GM12878 (cell line): ENCODE results near the gene CDKN2B. TPM values are rescaled to one million over a fixed set of nuclear protein-coding genes. Genes with fewer than 3 reads are reported as not detected.

Experiments used
- ATAC-seq: fragments of 200-7000 bp; cut with Tn5 transposase; 3 replicates; pipeline ENCODE4 v1.9.1; 2020; ENCODE audit warnings: mild to moderate bottlenecking, moderate library complexity
- BruUV-seq: library from RNA; stranded (reverse); fragments of 400-500 nt; replicated peaks from 2 replicates; lab custom pipeline; 2021; lab: Mats Ljungman, UMichigan
- CTCF ChIA-PET: fragments of 300-600 bp; sonication (Branson Sonifier 250); formaldehyde crosslinking; extraction: SDS; loops from one replicate; lab custom pipeline; 2021; ENCODE audit warnings: inconsistent platforms; lab: Yijun Ruan, JAX
- POLR2A ChIA-PET: fragments of 350-600 bp; formaldehyde crosslinking; extraction: SDS; loops from one replicate; lab custom pipeline; 2021; ENCODE audit warnings: inconsistent platforms; lab: Charles Lee
- RAD21 ChIA-PET: fragments of 300-600 bp; sonication (Branson Sonifier 250); formaldehyde crosslinking; loops from one replicate; lab custom pipeline; 2023; ENCODE audit warnings: antibody characterized with exemption; ENCODE audit not compliant: unreplicated experiment; lab: Charles Lee
- SMC1A ChIA-PET: fragments of 300-600 bp; sonication (Branson Sonifier 250); formaldehyde crosslinking; loops from one replicate; lab custom pipeline; 2023; ENCODE audit not compliant: unreplicated experiment, uncharacterized antibody; lab: Charles Lee
- DNase-seq: peaks from one replicate; pipeline ENCODE4 v3.0.0-alpha.2; 2011; ENCODE audit warnings: low read depth, low spot score
- FAIRE-seq: peaks from 3 replicates; lab custom pipeline; 2011; peaks lifted over from hg19 to GRCh38; lab: Jason Lieb, UNC
- H2AFZ ChIP-seq: 2 replicates; pipeline ENCODE4 v1.6.0; 2011; ENCODE audit warnings: low read depth, low read length, control low read depth; ENCODE audit not compliant: control insufficient read depth
- H3K27ac ChIP-seq: 2 replicates; pipeline ENCODE4 v1.5.1; 2011; ENCODE audit warnings: control low read depth; ENCODE audit not compliant: control insufficient read depth, insufficient read depth
- H3K27me3 ChIP-seq, 2 experiments: replicated peaks in 1 of 2; 2 replicates each; pipeline versions ENCODE4 v1.6.0 to v1.6.1; 2011; ENCODE audit warnings: low read length in 1 of 2; ENCODE audit not compliant: control insufficient read depth in 2 of 2, insufficient read depth in 2 of 2
- H3K36me3 ChIP-seq, 2 experiments: 2 replicates each; pipeline ENCODE4 v1.5.1; 2011; ENCODE audit warnings: low read length in 1 of 2; ENCODE audit not compliant: control insufficient read depth in 2 of 2, insufficient read depth in 2 of 2
- H3K4me1 ChIP-seq: 2 replicates; pipeline ENCODE4 v1.6.1; 2011; ENCODE audit warnings: mild to moderate bottlenecking, low read length, moderate library complexity, mixed read lengths; ENCODE audit not compliant: control insufficient read depth, insufficient read depth
- H3K4me2 ChIP-seq: 2 replicates; pipeline ENCODE4 v1.6.0; 2011; ENCODE audit warnings: control low read depth; ENCODE audit not compliant: control insufficient read depth, insufficient read depth
- H3K4me3 ChIP-seq: fragments of 200-600 bp; sonication (generic); 2 replicates; pipeline ENCODE4 v1.5.1; 2016
- H3K79me2 ChIP-seq: 2 replicates; pipeline ENCODE4 v1.6.0; 2011; ENCODE audit warnings: low read length; ENCODE audit not compliant: control insufficient read depth, insufficient read depth
- H3K9ac ChIP-seq: 2 replicates; pipeline ENCODE4 v1.8.0; 2011; ENCODE audit warnings: low read length, control low read depth, mixed read lengths; ENCODE audit not compliant: control insufficient read depth, insufficient read depth
- H3K9me3 ChIP-seq: replicated peaks from 3 replicates; pipeline ENCODE4 v1.5.1; 2011; ENCODE audit warnings: mild to moderate bottlenecking, low read length; ENCODE audit not compliant: control insufficient read depth, insufficient read depth
- H4K20me1 ChIP-seq: 2 replicates; pipeline ENCODE4 v1.6.0; 2011; ENCODE audit not compliant: control insufficient read depth, insufficient read depth
- EED ChIP-seq: sonication (generic); IDR thresholded peaks from 2 replicates; pipeline ENCODE4 v1.6.1; 2016; ENCODE audit warnings: antibody characterized with exemption, low read depth
- JUND ChIP-seq: IDR thresholded peaks from 2 replicates; pipeline ENCODE4 v1.6.1; 2012; ENCODE audit warnings: low read depth, mild to moderate bottlenecking, low read length, improper control_type of control experiment, moderate library complexity
- PBX3 ChIP-seq: IDR thresholded peaks from 2 replicates; pipeline ENCODE4 v1.6.1; 2011; ENCODE audit warnings: mild to moderate bottlenecking, low read depth, low read length, moderate library complexity; ENCODE audit not compliant: insufficient replicate concordance
- PML ChIP-seq: IDR thresholded peaks from 2 replicates; pipeline ENCODE4 v1.6.1; 2012; ENCODE audit warnings: low read length, inconsistent platforms
- RFX5 ChIP-seq: IDR thresholded peaks from 2 replicates; pipeline ENCODE4 v1.6.1; 2011; ENCODE audit warnings: low read depth, low read length, improper control_type of control experiment
- SRF ChIP-seq, 2 experiments: IDR thresholded peaks; 2 replicates each; pipeline ENCODE4 v1.6.1; 2011; ENCODE audit warnings: low read depth in 2 of 2, low read length in 2 of 2, mild to moderate bottlenecking in 1 of 2, moderate library complexity in 1 of 2
- WGBS: methylation state at CpG from one replicate; pipeline ENCODE4 v1.1.6; 2016; ENCODE audit warnings: low lambda C conversion rate; ENCODE audit not compliant: insufficient replicate concordance, insufficient coverage; ENCODE audit errors: missing lambda C conversion rate; 5-methylcytosine and 5-hydroxymethylcytosine counted together
- in situ Hi-C: fragments of 300-500 bp; cut with MboI; formaldehyde crosslinking; loops from 9 replicates; pipeline ENCODE4 v1.14.3; 2018; ENCODE audit warnings: mixed read lengths
- intact Hi-C: fragments of 100-400 bp; cut with micrococcal nuclease; formaldehyde crosslinking; loops from one replicate; pipeline ENCODE4 v1.14.2; 2022; ENCODE audit not compliant: unreplicated experiment
- polyA plus RNA-seq, 11 experiments: library from polyadenylated mRNA; depleted of rRNA in 4 of 11; unstranded in 6 of 11; stranded (reverse) in 5 of 11; fragments of >200 nt; fragmentation: Nextera tagmentation in 4 of 11; fragmentation: Illumina TruSeq in 1 of 11; extraction: Ambion mirVana in 4 of 11; extraction: Trizol in 1 of 11; gene quantifications; 1 replicate in 1 of 11; 2 replicates in 10 of 11; pipeline versions ENCODE4 v1.2.1 to v1.2.3, GENCODE V29; 2011 to 2016; ENCODE audit warnings: inconsistent platforms in 2 of 11, missing spikeins in 2 of 11, low read depth in 1 of 11
- total RNA-seq, 4 experiments: library from RNA; depleted of rRNA in 3 of 4; stranded (reverse); fragments of >200 nt in 3 of 4; fragmentation: Illumina TruSeq in 1 of 4; extraction: Trizol in 1 of 4; gene quantifications; 2 replicates each; pipeline versions ENCODE4 v1.2.1 to v1.2.3, GENCODE V29; 2013 to 2021
- TF ChIP-seq, protein P1 (sequence below): fragments of 450-650 bp; IDR thresholded peaks from 2 replicates; pipeline ENCODE4 v1.6.1; 2016; ENCODE audit warnings: mild to moderate bottlenecking
- TF ChIP-seq, protein P2 (sequence below): IDR thresholded peaks from 2 replicates; pipeline ENCODE4 v1.6.1; 2012; ENCODE audit warnings: improper control_type of control experiment, low read depth, low read length; ENCODE audit not compliant: insufficient replicate concordance
- TF ChIP-seq, protein P3 (sequence below): fragments of 150-350 bp; IDR thresholded peaks from 2 replicates; pipeline ENCODE4 v1.6.1; 2016; ENCODE audit warnings: low read depth, low read length

Gene CDKN2B
- total and polyA plus RNA-seq, 10 of the 15 experiments (the other 5 are each of a cell fraction or from before 2014, with no cell fraction given): 0.03 to 0.47 (median 0.08) TPM; not detected in 1

DNA sequence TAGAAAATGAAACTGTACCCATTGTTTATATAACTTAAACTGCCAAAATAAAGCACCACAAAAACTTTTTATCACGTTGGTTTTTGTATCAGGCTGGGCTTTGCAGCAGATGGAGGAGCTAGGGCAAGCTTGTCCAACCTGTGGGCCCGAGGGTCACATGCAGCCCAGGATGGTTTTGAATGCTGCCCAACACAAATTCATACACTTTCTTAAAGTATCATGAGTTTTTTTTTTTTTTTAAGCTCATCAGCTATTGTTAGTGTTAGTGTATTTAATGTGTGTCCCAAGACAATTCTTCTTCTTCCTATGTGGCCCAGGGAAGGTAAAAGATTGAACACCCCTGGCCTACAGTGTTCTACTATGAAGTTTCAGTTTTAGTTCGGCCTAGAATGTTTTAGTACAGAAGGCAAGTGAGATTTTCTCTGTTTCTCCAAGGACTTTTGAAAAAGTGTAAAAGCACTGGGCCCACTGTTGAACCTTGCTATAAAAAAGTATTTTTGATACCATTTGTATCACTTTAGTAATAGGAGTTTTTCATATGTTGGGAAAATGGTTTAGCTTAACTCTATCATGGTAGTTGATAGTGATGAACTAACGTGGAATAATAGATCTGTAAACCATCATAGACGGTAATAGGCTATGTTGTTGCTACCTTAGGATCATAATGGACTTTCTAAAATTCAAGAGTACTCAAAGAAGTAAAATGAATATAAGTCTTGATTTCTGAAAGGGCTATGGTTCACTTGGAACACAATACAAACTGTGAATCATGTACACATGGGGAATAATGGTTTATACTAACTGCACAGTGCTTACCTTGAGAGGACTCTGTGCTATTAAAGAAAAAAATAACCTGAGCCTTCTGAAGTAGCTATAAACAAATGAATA, 17.8 kb downstream of the CDKN2B start:
- no peak for DNase-seq
- ATAC-seq: no peak
- Histone ChIP-seq H2AFZ (no peak overlapping the region), H3K4me1 (peaks cover 4% of the 10 kb centered on the region; the same call in 1 of the 2 replicates), H3K4me3 (peak overlapping the region; percentile 3; the same call in 1 of the 2 replicates), H3K27ac (no peak overlapping the region), H3K36me3 (no peaks in the 10 kb centered on the region), H3K79me2 (peaks cover 34% of the 10 kb centered on the region), H3K4me2 (peak overlapping the region; percentile 62), H3K9me3 (peaks cover 6% of the 10 kb centered on the region; the same call in 2 of the 3 replicates), H3K9ac (no peak overlapping the region), H3K27me3 (no peaks in the 10 kb centered on the region), H4K20me1 (no peaks in the 10 kb centered on the region)
- CTCF ChIA-PET: interaction anchor here (0.6 to 7.9 kb wide), 4 partner anchors 17 to 283 kb away, joined by 3 to 54 read pairs (median 4); partner anchors contain the start of gene CDKN2B
- SMC1A ChIA-PET: interaction anchor here (1.5 to 2.7 kb wide), 2 partner anchors 17 to 19 kb away, joined by 6 to 14 read pairs; partner anchors contain the start of gene CDKN2B
- no peak for FAIRE-seq
- RAD21 ChIA-PET: interaction anchor here (1.1 kb wide), 1 partner anchor 9 kb away, joined by 6 read pairs; no protein-coding TSS in a partner anchor
- POLR2A ChIA-PET: interaction anchor here (0.7 kb wide), 2 partner anchors 14 to 57 kb away, joined by 3 to 5 read pairs; no protein-coding TSS in a partner anchor
- intact Hi-C loops (loop anchor here (5.0 kb wide), 1 partner anchor 159 kb away; no protein-coding TSS in a partner anchor), in situ Hi-C loops (no loop called here)
- WGBS: 94% methylated on average over 5 of the region's 5 CpGs
- BruUV-seq: no TSS peak
- no peak for TF ChIP-seq EED
- TF ChIP-seq, protein P1, sequence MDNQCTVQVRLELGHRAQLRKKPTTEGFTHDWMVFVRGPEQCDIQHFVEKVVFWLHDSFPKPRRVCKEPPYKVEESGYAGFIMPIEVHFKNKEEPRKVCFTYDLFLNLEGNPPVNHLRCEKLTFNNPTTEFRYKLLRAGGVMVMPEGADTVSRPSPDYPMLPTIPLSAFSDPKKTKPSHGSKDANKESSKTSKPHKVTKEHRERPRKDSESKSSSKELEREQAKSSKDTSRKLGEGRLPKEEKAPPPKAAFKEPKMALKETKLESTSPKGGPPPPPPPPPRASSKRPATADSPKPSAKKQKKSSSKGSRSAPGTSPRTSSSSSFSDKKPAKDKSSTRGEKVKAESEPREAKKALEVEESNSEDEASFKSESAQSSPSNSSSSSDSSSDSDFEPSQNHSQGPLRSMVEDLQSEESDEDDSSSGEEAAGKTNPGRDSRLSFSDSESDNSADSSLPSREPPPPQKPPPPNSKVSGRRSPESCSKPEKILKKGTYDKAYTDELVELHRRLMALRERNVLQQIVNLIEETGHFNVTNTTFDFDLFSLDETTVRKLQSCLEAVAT: no peak
- TF ChIP-seq PML: no peak
- TF ChIP-seq JUND: no peak
- TF ChIP-seq, protein P2, sequence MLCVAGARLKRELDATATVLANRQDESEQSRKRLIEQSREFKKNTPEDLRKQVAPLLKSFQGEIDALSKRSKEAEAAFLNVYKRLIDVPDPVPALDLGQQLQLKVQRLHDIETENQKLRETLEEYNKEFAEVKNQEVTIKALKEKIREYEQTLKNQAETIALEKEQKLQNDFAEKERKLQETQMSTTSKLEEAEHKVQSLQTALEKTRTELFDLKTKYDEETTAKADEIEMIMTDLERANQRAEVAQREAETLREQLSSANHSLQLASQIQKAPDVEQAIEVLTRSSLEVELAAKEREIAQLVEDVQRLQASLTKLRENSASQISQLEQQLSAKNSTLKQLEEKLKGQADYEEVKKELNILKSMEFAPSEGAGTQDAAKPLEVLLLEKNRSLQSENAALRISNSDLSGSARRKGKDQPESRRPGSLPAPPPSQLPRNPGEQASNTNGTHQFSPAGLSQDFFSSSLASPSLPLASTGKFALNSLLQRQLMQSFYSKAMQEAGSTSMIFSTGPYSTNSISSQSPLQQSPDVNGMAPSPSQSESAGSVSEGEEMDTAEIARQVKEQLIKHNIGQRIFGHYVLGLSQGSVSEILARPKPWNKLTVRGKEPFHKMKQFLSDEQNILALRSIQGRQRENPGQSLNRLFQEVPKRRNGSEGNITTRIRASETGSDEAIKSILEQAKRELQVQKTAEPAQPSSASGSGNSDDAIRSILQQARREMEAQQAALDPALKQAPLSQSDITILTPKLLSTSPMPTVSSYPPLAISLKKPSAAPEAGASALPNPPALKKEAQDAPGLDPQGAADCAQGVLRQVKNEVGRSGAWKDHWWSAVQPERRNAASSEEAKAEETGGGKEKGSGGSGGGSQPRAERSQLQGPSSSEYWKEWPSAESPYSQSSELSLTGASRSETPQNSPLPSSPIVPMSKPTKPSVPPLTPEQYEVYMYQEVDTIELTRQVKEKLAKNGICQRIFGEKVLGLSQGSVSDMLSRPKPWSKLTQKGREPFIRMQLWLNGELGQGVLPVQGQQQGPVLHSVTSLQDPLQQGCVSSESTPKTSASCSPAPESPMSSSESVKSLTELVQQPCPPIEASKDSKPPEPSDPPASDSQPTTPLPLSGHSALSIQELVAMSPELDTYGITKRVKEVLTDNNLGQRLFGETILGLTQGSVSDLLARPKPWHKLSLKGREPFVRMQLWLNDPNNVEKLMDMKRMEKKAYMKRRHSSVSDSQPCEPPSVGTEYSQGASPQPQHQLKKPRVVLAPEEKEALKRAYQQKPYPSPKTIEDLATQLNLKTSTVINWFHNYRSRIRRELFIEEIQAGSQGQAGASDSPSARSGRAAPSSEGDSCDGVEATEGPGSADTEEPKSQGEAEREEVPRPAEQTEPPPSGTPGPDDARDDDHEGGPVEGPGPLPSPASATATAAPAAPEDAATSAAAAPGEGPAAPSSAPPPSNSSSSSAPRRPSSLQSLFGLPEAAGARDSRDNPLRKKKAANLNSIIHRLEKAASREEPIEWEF: no peak
- TF ChIP-seq, protein P3, sequence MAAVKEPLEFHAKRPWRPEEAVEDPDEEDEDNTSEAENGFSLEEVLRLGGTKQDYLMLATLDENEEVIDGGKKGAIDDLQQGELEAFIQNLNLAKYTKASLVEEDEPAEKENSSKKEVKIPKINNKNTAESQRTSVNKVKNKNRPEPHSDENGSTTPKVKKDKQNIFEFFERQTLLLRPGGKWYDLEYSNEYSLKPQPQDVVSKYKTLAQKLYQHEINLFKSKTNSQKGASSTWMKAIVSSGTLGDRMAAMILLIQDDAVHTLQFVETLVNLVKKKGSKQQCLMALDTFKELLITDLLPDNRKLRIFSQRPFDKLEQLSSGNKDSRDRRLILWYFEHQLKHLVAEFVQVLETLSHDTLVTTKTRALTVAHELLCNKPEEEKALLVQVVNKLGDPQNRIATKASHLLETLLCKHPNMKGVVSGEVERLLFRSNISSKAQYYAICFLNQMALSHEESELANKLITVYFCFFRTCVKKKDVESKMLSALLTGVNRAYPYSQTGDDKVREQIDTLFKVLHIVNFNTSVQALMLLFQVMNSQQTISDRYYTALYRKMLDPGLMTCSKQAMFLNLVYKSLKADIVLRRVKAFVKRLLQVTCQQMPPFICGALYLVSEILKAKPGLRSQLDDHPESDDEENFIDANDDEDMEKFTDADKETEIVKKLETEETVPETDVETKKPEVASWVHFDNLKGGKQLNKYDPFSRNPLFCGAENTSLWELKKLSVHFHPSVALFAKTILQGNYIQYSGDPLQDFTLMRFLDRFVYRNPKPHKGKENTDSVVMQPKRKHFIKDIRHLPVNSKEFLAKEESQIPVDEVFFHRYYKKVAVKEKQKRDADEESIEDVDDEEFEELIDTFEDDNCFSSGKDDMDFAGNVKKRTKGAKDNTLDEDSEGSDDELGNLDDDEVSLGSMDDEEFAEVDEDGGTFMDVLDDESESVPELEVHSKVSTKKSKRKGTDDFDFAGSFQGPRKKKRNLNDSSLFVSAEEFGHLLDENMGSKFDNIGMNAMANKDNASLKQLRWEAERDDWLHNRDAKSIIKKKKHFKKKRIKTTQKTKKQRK: no peak
- TF ChIP-seq RFX5: no peak
- TF ChIP-seq PBX3: no peak
- no peak for TF ChIP-seq SRF (IDR thresholded peaks at IDR 0.05; ENCODE audit: low read depth in 2 of 2, low read length in 2 of 2)
